ENCODE measurements around the gene SNCB.

The SNCB gene

DNA sequence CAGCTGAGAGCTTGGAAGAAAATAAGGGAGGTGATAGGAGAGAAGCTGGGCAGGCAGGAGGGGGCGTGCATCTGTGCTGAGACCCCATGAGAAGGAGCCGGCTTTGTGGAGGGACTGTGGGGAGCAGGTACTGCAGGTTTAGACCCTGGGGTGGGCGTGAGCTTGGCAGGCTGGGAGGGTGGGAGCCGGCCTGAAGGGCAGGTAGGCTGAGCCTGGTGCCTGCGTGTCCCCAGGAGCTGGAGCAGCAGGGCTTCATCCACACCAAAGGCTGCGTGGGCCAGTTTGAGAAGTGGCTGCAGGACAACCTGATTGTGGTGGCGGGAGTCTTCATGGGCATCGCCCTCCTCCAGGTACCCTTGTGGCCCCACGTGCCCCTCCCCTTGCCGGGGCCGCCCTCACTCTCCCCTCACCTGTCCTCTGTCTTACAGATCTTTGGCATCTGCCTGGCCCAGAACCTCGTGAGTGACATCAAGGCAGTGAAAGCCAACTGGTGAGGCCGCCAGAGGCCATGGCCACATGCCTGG lies 26.2 kb upstream of the SNCB start:
- Mint-ChIP-seq H3K9me3 (no peaks in the 10 kb centered on the region), H3K4me1 (peaks cover 45% of the 10 kb centered on the region), H3K27me3 (peaks cover 2% of the 10 kb centered on the region), H3K27ac (no peak overlapping the region), H3K36me3 (peaks cover 17% of the 10 kb centered on the region), H3K4me3 (no peak overlapping the region)
- CTCF ChIA-PET = interaction anchor here (1.0 to 6.7 kb wide), 7 partner anchors 9 to 456 kb away, joined by 3 to 79 read pairs (median 5); partner anchors contain the start of gene TSPAN17
- no peak for DNase-seq

DNA sequence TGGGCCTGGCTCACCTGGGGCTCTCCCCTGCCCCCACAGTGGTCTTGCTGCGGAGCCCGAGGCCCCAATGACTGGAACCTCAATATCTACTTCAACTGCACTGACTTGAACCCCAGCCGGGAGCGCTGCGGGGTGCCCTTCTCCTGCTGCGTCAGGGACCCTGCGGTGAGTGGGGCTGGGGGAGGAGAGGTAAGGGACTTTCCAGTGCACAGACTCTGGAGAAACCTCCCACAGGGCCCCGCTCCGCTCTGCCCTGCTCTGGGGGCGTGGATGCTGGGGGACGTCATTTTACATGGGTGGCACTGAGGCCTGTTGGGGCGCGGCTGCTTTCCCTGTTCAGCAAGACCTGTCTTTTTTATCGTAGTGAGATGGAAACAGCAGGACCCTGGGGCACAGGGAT lies 24.5 kb upstream of the SNCB start:
- H3K4me1 Mint-ChIP-seq = peaks cover 50% of the 10 kb centered on the region
- CTCF ChIA-PET = no interaction called here
- H3K27me3 Mint-ChIP-seq = no peaks in the 10 kb centered on the region
- H3K9me3 Mint-ChIP-seq = no peaks in the 10 kb centered on the region
- peaks cover 23% of the 10 kb centered on the region for H3K36me3 Mint-ChIP-seq
- H3K4me3 Mint-ChIP-seq = no peak overlapping the region
- H3K27ac Mint-ChIP-seq = no peak overlapping the region
- no peak for DNase-seq

DNA sequence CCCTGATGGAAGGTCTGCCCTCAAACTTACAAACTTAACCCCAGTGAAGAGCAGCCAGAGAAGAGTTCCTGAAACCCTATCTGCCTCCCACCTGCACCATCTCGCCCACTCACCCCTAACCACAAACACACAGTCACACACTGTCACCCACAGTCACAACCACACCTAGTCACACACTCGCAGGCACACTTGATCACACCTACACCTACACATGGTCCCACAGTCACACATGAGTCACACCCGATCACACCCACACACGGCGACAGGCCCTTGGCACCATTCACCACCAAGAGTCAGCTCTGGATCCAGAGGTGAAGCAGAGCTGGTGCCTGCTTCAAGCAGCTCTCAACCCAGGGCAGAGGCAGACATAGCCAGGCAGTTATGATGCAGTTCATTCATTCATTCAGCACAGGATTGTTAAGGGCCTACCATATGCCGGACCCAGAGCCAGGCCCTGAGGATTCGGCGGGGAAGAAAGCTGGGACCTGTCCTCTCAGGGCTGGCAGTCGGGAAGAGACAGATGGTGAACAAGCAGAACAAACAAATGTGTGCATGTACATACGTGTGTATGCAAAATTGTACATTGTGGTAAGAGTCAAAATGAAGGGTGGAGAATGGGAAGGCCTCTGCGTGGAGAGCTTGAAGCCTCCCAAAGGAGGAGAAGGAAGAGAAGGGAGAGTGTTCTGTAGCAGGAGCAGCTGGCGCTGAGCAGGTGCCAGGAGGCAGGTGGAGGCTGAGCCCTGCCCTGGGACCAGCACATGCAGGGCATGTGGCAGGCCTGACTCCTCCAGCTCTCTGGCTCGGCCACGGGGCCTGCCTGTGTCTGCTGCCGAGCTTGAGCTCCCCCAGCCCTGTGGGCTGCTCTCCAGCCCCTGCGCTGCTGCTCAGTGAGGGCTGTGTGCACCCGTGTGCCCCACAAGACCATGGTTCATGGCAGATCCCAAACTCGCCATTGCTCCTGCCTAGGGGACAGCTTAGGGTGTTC lies 23.4 kb upstream of the SNCB start:
- CTCF ChIA-PET = no interaction called here
- Mint-ChIP-seq H3K4me3 (no peak overlapping the region), H3K9me3 (no peaks in the 10 kb centered on the region), H3K4me1 (peaks cover 49% of the 10 kb centered on the region), H3K27ac (no peak overlapping the region), H3K27me3 (no peaks in the 10 kb centered on the region), H3K36me3 (peaks cover 28% of the 10 kb centered on the region)
- DNase-seq = peak; percentile 37

DNA sequence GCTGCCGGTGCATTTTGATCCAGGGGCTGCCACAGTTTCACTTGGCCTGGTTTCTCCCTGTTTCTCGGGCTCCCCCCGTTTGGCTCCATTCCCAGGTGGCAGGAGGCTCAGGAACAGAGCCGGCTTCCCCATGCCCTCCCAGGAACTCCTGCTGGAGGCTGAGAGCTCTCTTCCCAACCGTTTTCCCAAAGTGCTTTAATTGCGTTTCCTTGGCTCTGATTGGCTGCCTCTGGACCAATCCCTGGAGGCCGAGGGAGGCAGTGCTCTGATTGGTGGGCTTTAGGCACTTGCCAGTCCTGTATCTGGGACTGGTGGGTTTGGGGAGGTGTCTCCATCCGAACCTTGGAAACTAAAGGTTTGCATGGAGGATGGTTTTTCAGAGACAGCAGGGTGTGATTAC lies 21.8 kb upstream of the SNCB start:
- peaks cover 27% of the 10 kb centered on the region for H3K36me3 Mint-ChIP-seq
- no peak overlapping the region for H3K27ac Mint-ChIP-seq
- no peak overlapping the region for H3K4me3 Mint-ChIP-seq
- no peaks in the 10 kb centered on the region for H3K9me3 Mint-ChIP-seq
- peaks cover 44% of the 10 kb centered on the region for H3K4me1 Mint-ChIP-seq
- DNase-seq = no peak
- no peaks in the 10 kb centered on the region for H3K27me3 Mint-ChIP-seq
- CTCF ChIA-PET = interaction anchor here (1.6 to 2.8 kb wide), 2 partner anchors 8 to 235 kb away, joined by 4 to 15 read pairs; partner anchors contain the start of gene CLTB

DNA sequence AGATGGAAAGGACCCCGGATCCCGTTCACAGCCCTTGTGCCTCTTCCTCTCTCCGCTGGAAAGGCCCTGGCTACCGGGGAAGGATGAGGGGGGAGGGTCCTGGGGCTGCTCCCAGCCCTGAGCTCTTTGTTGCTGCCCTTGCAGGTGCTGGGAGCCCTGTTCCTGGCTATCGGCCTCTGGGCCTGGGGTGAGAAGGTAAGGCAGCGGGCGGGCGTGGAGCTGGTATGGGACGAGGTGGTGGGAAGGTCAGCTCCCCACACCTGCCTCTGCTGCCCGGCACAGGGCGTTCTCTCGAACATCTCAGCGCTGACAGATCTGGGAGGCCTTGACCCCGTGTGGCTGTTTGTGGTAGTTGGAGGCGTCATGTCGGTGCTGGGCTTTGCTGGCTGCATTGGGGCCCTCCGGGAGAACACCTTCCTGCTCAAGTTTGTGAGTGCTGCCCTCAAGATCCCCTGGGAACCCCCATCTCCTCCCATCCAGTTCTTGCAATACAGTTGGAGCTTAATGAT lies 21.2 kb upstream of the SNCB start:
- H3K9me3 Mint-ChIP-seq = no peaks in the 10 kb centered on the region
- H3K27me3 Mint-ChIP-seq = no peaks in the 10 kb centered on the region
- H3K27ac Mint-ChIP-seq = no peak overlapping the region
- CTCF ChIA-PET = interaction anchor here (1.6 to 2.8 kb wide), 3 partner anchors 7 to 235 kb away, joined by 4 to 15 read pairs (median 9); partner anchors contain the start of gene CLTB
- peaks cover 27% of the 10 kb centered on the region for H3K36me3 Mint-ChIP-seq
- H3K4me3 Mint-ChIP-seq = no peak overlapping the region
- no peak for DNase-seq
- peaks cover 50% of the 10 kb centered on the region for H3K4me1 Mint-ChIP-seq

DNA sequence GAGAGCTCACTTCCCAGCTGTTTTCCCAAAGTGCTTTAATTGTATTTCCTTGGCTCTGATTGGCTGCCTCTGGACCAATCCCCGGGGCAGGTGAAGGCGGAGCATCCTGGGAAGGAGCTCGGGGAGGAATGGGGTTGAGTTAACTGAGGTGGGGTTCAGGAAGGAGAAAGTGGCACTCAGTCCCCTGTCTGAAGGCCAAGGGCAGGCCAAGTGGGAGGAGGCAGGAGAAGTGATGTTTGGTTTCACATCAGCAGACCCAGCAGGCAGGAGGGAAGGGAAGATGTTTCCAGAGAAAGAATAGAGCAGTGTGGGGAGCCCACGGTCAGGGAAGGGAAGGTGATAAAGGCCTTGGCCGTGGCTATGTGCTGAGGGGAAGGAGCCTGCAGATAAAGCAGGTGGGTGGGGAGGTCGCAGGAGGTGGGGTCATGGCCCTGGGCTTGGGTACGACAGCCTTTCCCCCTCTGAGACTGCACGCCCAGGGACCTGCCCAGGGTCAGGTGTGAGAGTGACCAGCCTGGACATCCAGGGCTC lies 20.1 kb upstream of the SNCB start:
- no peak for DNase-seq
- CTCF ChIA-PET = interaction anchor here (1.8 to 2.8 kb wide), 2 partner anchors 8 to 10 kb away, joined by 9 to 15 read pairs; no protein-coding TSS in a partner anchor
- Mint-ChIP-seq H3K27me3 (no peaks in the 10 kb centered on the region), H3K36me3 (peaks cover 27% of the 10 kb centered on the region), H3K27ac (no peak overlapping the region), H3K4me3 (no peak overlapping the region), H3K4me1 (peaks cover 59% of the 10 kb centered on the region), H3K9me3 (no peaks in the 10 kb centered on the region)

DNA sequence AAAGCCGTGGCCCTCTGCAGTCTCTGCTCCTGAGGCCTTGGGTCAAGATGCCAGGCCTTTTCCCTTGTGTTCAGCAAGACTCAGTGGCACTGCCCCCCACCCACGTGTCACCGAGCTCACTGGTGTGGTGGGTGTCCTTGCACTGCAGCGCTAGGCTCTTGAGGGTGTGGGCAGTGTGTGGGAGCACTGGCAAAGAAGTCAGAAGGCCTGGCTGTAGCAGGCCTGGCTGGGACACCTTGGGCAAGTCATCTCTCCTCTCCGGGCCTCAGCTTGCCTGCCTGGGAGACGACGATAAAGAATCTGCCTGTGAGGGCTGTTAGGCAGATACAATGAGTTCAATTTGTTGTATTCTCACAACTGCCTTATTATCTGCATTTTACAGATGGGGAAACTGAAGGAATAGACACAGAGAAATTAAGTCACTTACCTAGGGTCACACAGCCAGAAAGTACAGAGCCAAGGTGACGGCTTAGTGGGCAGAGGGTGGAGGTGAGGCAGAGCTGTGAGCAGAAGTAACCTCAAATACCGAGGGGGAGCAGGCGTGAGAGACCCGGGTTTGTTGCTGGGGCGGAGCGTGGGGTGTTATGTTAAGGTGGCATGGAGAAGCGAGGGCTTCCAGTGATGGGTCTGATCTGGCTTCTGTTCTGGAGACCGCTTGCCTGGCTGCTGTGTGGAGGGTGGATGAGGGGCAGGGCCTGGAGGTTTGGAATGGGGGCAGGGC lies 18.3 kb upstream of the SNCB start:
- H3K4me1 Mint-ChIP-seq = peaks cover 60% of the 10 kb centered on the region
- peaks cover 4% of the 10 kb centered on the region for H3K27me3 Mint-ChIP-seq
- DNase-seq = peak; percentile 46
- H3K4me3 Mint-ChIP-seq = peak overlapping the region; percentile 88
- CTCF ChIA-PET = interaction anchor here (3.1 to 3.5 kb wide), 2 partner anchors 9 to 12 kb away, joined by 20 to 22 read pairs; no protein-coding TSS in a partner anchor
- peak overlapping the region; percentile 90 for H3K27ac Mint-ChIP-seq
- no peaks in the 10 kb centered on the region for H3K9me3 Mint-ChIP-seq
- H3K36me3 Mint-ChIP-seq = peaks cover 21% of the 10 kb centered on the region

DNA sequence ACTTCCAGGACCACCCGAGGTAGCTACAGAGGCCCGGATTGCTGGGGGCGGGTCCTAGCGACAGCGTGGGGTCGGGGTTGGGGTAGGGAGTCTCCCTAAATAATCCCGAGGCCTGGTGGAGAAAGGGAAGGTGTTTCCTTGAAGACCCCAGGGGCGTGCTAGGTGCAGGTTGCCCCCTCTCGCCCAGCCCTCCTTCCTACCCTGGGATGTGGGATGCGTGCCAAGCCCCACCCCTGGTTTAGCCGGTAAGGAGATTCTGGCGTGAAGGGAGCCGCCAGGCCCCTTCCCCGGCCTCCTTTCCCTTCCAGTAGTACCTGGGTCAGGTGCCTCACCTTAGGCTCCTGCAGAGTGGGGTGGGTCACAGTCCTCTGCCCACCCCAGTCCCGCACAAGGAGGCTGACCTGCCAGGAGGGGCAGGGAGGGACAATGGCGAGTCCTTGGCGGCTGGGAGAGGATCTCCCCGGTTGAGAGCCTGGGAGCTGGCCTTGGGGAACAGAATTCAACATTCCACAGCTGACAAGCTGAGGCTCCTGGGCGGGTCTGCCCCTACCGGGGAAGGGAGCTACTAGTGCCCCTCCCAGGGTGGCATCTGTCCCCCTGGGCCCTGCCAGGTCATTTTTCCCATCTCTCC lies 17.6 kb upstream of the SNCB start:
- Mint-ChIP-seq H3K4me1 (peaks cover 54% of the 10 kb centered on the region), H3K27me3 (peaks cover 8% of the 10 kb centered on the region), H3K4me3 (peak overlapping the region; percentile 88), H3K36me3 (peaks cover 16% of the 10 kb centered on the region), H3K9me3 (no peaks in the 10 kb centered on the region), H3K27ac (peak overlapping the region; percentile 90)
- DNase-seq = no peak
- CTCF ChIA-PET = interaction anchor here (3.1 to 3.5 kb wide), 2 partner anchors 10 to 13 kb away, joined by 20 to 22 read pairs; no protein-coding TSS in a partner anchor

DNA sequence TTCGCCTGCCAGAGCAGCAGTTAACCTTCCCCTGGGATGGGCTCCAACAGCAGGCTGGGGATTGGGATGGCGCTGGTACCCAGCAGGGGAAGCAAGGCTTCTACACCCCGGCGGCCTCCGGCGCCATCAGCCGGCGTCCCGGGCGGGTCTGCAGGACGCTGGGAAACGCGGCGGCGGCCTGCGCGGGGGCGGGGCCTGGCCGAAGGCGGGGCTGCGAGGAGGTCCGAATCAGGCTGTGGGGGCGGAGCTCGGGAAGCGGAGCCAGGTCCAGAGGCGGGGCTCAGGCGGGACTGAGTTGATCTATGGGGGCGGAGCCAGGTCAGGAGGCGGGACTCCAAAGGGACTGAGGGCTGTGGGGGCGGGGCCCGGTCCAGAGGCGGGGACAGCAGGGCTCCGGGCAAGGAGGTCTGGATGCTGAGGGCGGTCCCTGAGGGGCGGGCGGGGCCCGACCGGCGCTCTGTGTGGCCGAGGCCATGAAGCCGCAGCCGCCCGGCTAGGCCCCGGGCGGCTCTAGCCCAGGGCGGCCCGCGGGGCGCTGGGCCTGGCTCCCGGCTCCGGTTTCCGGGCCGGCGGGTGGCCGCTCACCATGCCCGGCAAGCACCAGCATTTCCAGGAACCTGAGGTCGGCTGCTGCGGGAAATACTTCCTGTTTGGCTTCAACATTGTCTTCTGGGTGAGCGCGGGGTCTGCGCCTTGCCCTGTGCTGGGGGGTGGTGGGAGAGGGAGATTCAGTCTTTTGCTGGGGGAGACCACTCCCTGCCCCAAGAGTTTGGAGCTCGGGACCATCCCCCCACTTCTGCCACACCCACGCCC lies 16.9 kb upstream of the SNCB start, which contains the start of gene TSPAN17:
TSS of gene TSPAN17 (plus strand) at position 455 of the 813 bp plus-strand sequence. CDS start at position 587, 132 bp downstream.
- peak within 1 kb of the TSS; percentile 88 for H3K4me3 Mint-ChIP-seq
- peaks cover 15% of the 10 kb centered on the region for H3K36me3 Mint-ChIP-seq
- peaks cover 10% of the 10 kb centered on the region for H3K27me3 Mint-ChIP-seq
- DNase-seq = peak; percentile 100
- no peaks in the 10 kb centered on the region for H3K9me3 Mint-ChIP-seq
- CTCF ChIA-PET = interaction anchor here (0.6 to 3.5 kb wide), 6 partner anchors 10 to 144 kb away, joined by 4 to 22 read pairs (median 5); partner anchors contain the start of genes EIF4E1B and SNCB
- peak within 1 kb of the TSS; percentile 90 for H3K27ac Mint-ChIP-seq
- H3K4me1 Mint-ChIP-seq = peaks cover 54% of the 10 kb centered on the region

DNA sequence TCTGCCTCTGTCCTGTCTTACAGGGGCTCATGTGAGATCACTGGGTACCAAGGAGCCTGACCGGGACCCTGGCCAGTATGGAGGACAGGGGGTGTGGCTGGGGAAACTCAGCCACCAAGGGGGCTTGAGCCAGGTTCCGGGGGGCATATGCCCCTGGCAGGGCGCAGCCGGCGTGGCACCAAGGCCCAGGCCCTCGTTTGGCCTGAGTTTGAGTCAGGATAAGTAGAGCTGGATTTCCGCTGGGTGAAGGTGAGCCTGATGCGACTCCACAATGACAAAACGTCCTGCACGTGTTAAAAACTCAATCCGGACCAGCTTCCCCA lies 16.3 kb upstream of the SNCB start:
- Mint-ChIP-seq H3K4me3 (peak overlapping the region; percentile 88), H3K27me3 (peaks cover 10% of the 10 kb centered on the region), H3K9me3 (no peaks in the 10 kb centered on the region), H3K4me1 (peaks cover 52% of the 10 kb centered on the region), H3K36me3 (peaks cover 12% of the 10 kb centered on the region), H3K27ac (peak overlapping the region; percentile 84)
- CTCF ChIA-PET = interaction anchor here (0.6 to 3.5 kb wide), 6 partner anchors 11 to 144 kb away, joined by 4 to 22 read pairs (median 5); partner anchors contain the start of genes EIF4E1B and SNCB
- no peak for DNase-seq

DNA sequence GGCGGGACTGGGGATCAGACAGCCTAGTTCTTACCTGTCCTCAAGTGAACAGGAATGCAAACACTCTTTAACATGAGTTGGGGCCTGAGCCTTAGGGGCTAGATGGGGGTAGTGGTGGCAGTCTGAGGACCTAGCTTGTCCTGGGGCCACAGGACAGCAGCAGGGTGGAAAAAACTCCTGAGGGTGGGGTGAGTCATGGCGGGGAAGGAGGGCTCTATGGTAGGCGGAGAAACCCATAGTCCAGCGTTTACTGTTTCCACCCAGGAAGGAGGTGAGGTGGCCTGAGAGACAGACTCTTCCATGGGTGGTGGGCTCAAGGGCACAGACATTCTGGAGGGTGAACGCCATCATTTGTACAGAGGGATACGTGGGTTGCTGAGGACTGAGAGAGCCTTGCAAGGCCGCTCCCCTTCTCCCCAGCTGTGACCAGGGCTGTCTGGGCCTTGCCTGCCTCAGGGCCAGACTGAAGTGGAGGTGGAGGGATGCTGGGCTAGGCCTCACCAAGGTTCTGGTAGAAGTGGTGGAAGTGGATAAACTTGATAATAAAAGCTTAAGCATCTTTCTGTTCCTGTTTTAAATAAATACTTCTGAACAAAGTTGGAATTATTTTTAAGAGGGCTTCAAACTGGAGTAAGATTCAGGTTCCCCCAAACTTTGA lies 15.8 kb upstream of the SNCB start:
- H3K27me3 Mint-ChIP-seq = peaks cover 10% of the 10 kb centered on the region
- no peaks in the 10 kb centered on the region for H3K9me3 Mint-ChIP-seq
- CTCF ChIA-PET = interaction anchor here (0.9 to 3.5 kb wide), 4 partner anchors 11 to 76 kb away, joined by 4 to 22 read pairs (median 12); no protein-coding TSS in a partner anchor
- peaks cover 48% of the 10 kb centered on the region for H3K4me1 Mint-ChIP-seq
- H3K27ac Mint-ChIP-seq = peak overlapping the region; percentile 81
- peaks cover 12% of the 10 kb centered on the region for H3K36me3 Mint-ChIP-seq
- peak overlapping the region; percentile 88 for H3K4me3 Mint-ChIP-seq
- DNase-seq = no peak
